DND-41 (cell line): ENCODE measurements around the gene CC2D2A.
"Not testable (repeated sequence)": the region's sequence is repeated elsewhere in the genome, so short reads cannot be mapped to it uniquely, and the experiment has no call there.

Experiments
- ATAC-seq: fragments of 200-7000 bp; cut with Tn5 transposase; 3 replicates; pipeline ENCODE4 v1.9.1; 2021; ENCODE audit warnings: low read depth; ENCODE audit not compliant: insufficient read depth
- DNase-seq: peaks from one replicate; pipeline ENCODE4 v3.0.0-alpha.2; 2020
- H2AFZ ChIP-seq: 2 replicates; pipeline ENCODE4 v1.6.0; 2012; ENCODE audit warnings: low read depth, low read length
- H3K27ac ChIP-seq: 2 replicates; pipeline ENCODE4 v1.5.1; 2012; ENCODE audit warnings: low read length, inconsistent platforms
- H3K27me3 ChIP-seq: fragments of 200-600 bp; sonication (generic); 2 replicates; pipeline ENCODE4 v1.6.0; 2012; ENCODE audit warnings: low read length, mild to moderate bottlenecking, inconsistent platforms; ENCODE audit not compliant: insufficient read depth, poor library complexity
- H3K36me3 ChIP-seq: 2 replicates; pipeline ENCODE4 v1.5.1; 2012; ENCODE audit warnings: low read length, inconsistent platforms; ENCODE audit not compliant: insufficient read depth
- H3K4me1 ChIP-seq: 2 replicates; pipeline ENCODE4 v1.5.1; 2012; ENCODE audit warnings: mild to moderate bottlenecking, low read length; ENCODE audit not compliant: insufficient read depth
- H3K4me2 ChIP-seq: 2 replicates; pipeline ENCODE4 v1.6.0; 2012; ENCODE audit warnings: mild to moderate bottlenecking, moderate library complexity, low read length, inconsistent platforms; ENCODE audit not compliant: insufficient read depth
- H3K4me3 ChIP-seq, 2 experiments: fragments of 200-600 bp in 1 of 2; shearing (Covaris generic) in 1 of 2; 2 replicates each; pipeline ENCODE4 v1.5.1; 2012 to 2016; ENCODE audit warnings: inconsistent platforms in 2 of 2, low read length in 2 of 2, mild to moderate bottlenecking in 2 of 2, low read depth in 1 of 2, moderate library complexity in 1 of 2
- H3K79me2 ChIP-seq: 2 replicates; pipeline ENCODE4 v1.6.0; 2012; ENCODE audit warnings: low read length, inconsistent platforms; ENCODE audit not compliant: insufficient read depth
- H3K9ac ChIP-seq: 2 replicates; pipeline ENCODE4 v1.6.0; 2012; ENCODE audit warnings: low read depth, mild to moderate bottlenecking, inconsistent platforms, low read length, moderate library complexity
- H3K9me3 ChIP-seq: 2 replicates; pipeline ENCODE4 v1.5.1; 2012; ENCODE audit warnings: low read length, moderate library complexity, mild to moderate bottlenecking, inconsistent platforms; ENCODE audit not compliant: insufficient read depth, severe bottlenecking
- H4K20me1 ChIP-seq: 2 replicates; pipeline ENCODE4 v1.6.0; 2012; ENCODE audit warnings: low read length; ENCODE audit not compliant: insufficient read depth
- EZH2 ChIP-seq: IDR thresholded peaks from 3 replicates; pipeline ENCODE4 v1.6.1; 2012; ENCODE audit warnings: borderline replicate concordance, low read depth, mild to moderate bottlenecking, moderate library complexity, low read length, inconsistent platforms; ENCODE audit not compliant: severe bottlenecking
- TF ChIP-seq, protein P1 (sequence below): IDR thresholded peaks from 2 replicates; pipeline ENCODE4 v1.5.1; 2012; ENCODE audit warnings: borderline replicate concordance, low read length, moderate library complexity, mild to moderate bottlenecking; ENCODE audit not compliant: poor library complexity, severe bottlenecking; ENCODE audit errors: extremely low read depth

The CC2D2A gene

DNA sequence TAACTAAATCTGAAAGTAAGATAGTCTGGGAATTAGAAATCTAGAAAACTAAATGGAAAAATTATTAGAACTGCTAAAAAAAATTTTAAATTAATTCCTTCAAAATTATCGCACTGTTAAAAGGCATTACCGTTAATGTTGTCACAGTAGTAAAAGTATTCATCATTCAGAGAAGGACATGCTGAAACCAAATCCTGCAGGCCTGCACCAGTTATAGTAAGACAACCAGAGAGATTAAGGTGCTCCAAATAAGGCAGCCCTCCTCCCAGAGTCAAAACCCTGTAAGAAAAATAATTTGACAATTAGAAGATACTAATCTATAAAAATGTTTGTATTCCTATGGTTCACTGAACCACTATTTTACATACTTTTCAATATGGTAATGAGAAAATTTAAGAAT is 142.5 kb downstream of the CC2D2A start:
- no peaks in the 10 kb centered on the region for H3K4me1 ChIP-seq
- H3K27ac ChIP-seq, result no peak overlapping the region
- H3K4me3 ChIP-seq, result no peak overlapping the region
- ATAC-seq, result no peak
- TF ChIP-seq EZH2, result no peak
- H3K9ac ChIP-seq, result no peak overlapping the region
- H4K20me1 ChIP-seq, result peaks cover 13% of the 10 kb centered on the region
- no peaks in the 10 kb centered on the region for H3K27me3 ChIP-seq
- H3K4me2 ChIP-seq, result no peak overlapping the region
- H3K9me3 ChIP-seq, result no peaks in the 10 kb centered on the region
- peaks cover 43% of the 10 kb centered on the region for H3K36me3 ChIP-seq
- no peak overlapping the region for H2AFZ ChIP-seq
- DNase-seq, result no peak
- peaks cover 23% of the 10 kb centered on the region for H3K79me2 ChIP-seq

DNA sequence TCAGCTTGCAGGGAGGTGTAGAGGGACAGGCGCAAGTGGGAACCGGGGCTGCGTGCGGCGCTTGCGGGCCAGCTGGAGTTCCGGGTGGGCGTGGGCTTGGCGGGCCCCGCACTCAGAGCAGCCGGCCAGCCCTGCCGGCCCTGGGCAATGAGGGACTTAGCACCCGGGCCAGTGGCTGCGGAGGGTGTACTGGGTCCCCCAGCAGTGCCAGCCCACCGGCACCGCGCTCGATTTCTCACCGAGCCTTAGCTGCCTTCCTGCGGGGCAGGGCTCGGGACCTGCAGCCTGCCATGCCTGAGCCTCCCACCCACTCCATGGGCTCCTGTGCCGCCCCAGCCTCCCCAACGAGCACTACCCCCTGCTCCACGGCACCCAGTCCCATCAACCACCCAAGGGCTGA is 145.2 kb downstream of the CC2D2A start:
- H3K9ac ChIP-seq, H3K4me2 ChIP-seq, H3K27ac ChIP-seq, H3K4me3 ChIP-seq, H2AFZ ChIP-seq, ATAC-seq, H3K4me1 ChIP-seq, H3K9me3 ChIP-seq, H3K27me3 ChIP-seq, DNase-seq: not testable (repeated sequence)
- peaks cover 55% of the 10 kb centered on the region for H3K36me3 ChIP-seq
- H4K20me1 ChIP-seq, result peaks cover 22% of the 10 kb centered on the region
- H3K79me2 ChIP-seq, result peaks cover 51% of the 10 kb centered on the region

DNA sequence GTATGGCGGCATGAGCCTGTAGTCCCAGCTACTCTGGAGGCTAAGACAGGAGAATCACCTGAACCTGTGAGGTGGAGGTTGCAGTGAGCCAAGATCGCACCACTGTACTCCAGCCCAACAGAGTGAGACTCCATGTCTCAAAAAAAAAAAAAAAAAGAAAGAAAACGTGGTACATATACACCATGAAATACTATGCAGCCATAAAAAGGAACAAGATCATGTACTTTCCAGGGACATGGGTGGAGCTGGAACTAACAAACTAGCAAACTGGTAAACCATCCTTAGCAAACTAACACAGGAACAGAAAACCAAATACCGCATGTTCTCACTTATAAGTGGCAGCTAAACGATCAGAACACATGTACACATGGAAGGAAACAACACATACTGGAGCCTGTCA is 147.7 kb downstream of the CC2D2A start:
- H2AFZ ChIP-seq, H3K9ac ChIP-seq, H3K4me1 ChIP-seq, H3K27ac ChIP-seq, H3K27me3 ChIP-seq, H3K4me2 ChIP-seq, DNase-seq, H3K4me3 ChIP-seq, ATAC-seq: not testable (repeated sequence)
- peaks cover 63% of the 10 kb centered on the region for H3K36me3 ChIP-seq
- H4K20me1 ChIP-seq, result peaks cover 22% of the 10 kb centered on the region
- H3K79me2 ChIP-seq, result peaks cover 73% of the 10 kb centered on the region
- peaks cover 22% of the 10 kb centered on the region for H3K9me3 ChIP-seq

DNA sequence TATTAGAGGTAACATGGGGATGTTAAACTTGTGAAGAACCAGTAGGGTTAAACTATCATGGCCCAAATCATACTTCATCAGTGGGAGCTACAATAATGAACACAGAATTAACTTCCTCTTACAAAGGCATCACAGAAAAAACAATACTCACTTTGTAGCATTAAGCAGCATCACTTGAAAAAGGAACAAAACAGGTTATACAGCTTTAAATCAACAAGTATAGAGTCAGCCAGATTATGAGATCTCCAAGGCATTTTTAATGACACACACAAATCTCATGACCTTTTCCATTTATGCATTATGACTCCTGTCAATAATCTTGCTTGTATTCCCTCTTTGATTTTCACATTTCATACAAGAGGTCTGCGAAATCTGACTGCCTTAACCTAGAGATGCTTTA is 167.1 kb downstream of the CC2D2A start:
- H3K9me3 ChIP-seq, result no peaks in the 10 kb centered on the region
- no peak overlapping the region for H2AFZ ChIP-seq
- H4K20me1 ChIP-seq, result peaks cover 7% of the 10 kb centered on the region; the same call in 1 of the 2 replicates
- H3K79me2 ChIP-seq, result peaks cover 35% of the 10 kb centered on the region
- no peak overlapping the region for H3K4me2 ChIP-seq
- no peaks in the 10 kb centered on the region for H3K27me3 ChIP-seq
- DNase-seq, result no peak
- no peaks in the 10 kb centered on the region for H3K4me1 ChIP-seq
- no peak overlapping the region for H3K27ac ChIP-seq
- no peak for TF ChIP-seq EZH2
- TF ChIP-seq, protein P1, sequence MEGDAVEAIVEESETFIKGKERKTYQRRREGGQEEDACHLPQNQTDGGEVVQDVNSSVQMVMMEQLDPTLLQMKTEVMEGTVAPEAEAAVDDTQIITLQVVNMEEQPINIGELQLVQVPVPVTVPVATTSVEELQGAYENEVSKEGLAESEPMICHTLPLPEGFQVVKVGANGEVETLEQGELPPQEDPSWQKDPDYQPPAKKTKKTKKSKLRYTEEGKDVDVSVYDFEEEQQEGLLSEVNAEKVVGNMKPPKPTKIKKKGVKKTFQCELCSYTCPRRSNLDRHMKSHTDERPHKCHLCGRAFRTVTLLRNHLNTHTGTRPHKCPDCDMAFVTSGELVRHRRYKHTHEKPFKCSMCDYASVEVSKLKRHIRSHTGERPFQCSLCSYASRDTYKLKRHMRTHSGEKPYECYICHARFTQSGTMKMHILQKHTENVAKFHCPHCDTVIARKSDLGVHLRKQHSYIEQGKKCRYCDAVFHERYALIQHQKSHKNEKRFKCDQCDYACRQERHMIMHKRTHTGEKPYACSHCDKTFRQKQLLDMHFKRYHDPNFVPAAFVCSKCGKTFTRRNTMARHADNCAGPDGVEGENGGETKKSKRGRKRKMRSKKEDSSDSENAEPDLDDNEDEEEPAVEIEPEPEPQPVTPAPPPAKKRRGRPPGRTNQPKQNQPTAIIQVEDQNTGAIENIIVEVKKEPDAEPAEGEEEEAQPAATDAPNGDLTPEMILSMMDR, result no peak
- no peak overlapping the region for H3K9ac ChIP-seq
- H3K36me3 ChIP-seq, result peaks cover 84% of the 10 kb centered on the region
- H3K4me3 ChIP-seq, result no peak overlapping the region
- ATAC-seq, result no peak

DNA sequence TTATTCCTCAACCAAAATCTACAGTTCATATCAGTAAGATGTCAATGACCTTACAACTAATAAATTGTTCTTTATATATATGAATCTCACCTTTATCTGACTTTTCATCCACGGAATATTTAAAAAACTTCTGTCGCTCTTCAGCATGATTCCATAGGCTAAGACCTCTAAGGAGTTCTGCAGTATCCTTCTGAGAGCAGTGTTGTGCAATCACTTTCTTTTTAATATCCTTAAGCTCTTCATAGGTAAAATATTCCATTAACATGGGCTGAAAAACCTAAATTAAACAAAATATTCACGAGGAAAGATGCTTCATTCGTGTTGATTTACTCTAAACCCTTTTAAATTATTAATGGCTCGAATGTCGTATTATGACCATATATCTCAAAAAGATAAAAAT is 168.7 kb downstream of the CC2D2A start:
- no peak overlapping the region for H3K4me2 ChIP-seq
- no peak overlapping the region for H3K27ac ChIP-seq
- H3K79me2 ChIP-seq, result peaks cover 51% of the 10 kb centered on the region
- H3K4me1 ChIP-seq, result no peaks in the 10 kb centered on the region
- TF ChIP-seq, protein P1, result no peak
- no peak for TF ChIP-seq EZH2
- H3K27me3 ChIP-seq, result no peaks in the 10 kb centered on the region
- DNase-seq, result no peak
- peaks cover 17% of the 10 kb centered on the region; the same call in 1 of the 2 replicates for H4K20me1 ChIP-seq
- no peak overlapping the region for H2AFZ ChIP-seq
- ATAC-seq, result no peak
- H3K36me3 ChIP-seq, result peaks cover 77% of the 10 kb centered on the region
- H3K9me3 ChIP-seq, result no peaks in the 10 kb centered on the region
- H3K4me3 ChIP-seq, result no peak overlapping the region
- H3K9ac ChIP-seq, result no peak overlapping the region
